ENCODE data around the gene NFE2L1.
A peak's percentile ranks its signal among the peaks of the same experiment; 100 is the strongest.

NFE2L1 gene

DNA sequence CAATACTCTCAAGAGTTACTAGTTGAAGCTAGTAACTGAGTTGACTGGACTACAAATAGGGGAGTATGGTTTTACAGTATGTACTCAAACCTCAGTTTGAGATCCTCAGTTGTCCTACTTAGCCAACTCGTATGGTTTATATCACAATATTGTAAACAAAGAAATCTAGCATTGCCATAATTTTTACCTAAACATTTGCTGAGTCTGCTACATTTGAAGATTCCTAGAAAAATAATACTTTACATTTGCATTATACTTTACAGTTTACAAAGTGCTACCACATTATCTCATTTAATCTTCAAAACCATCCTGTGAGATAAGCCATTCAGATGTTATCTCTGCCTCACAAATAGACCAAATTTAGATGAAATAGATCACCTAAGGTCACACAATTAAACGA, 36.8 kb downstream of the NFE2L1 start:
- Histone ChIP-seq H3K9me3 (ENCODE audit: control insufficient read depth in 2 of 2, low read length in 2 of 2) (no peaks in the 10 kb centered on the region), H3K36me3 (ENCODE audit: control insufficient read depth in 2 of 2, insufficient read depth in 2 of 2, low read length in 2 of 2) (no peaks in the 10 kb centered on the region), H3K4me3 (ENCODE audit: low read length in 2 of 2) (no peak overlapping the region), H3K27ac (ENCODE audit: low read depth in 2 of 2, low read length in 2 of 2) (no peak overlapping the region), H3K9ac (ENCODE audit: low read depth in 1 of 2, low read length in 2 of 2) (no peak overlapping the region), H3K27me3 (ENCODE audit: control insufficient read depth in 2 of 2, insufficient read depth in 2 of 2, low read length in 2 of 2) (no peaks in the 10 kb centered on the region), H3K4me1 (ENCODE audit: control insufficient read depth in 2 of 2, insufficient read depth in 2 of 2, low read length in 2 of 2) (peaks cover 0 to 7% of the 10 kb centered on the region in 2 donors)

DNA sequence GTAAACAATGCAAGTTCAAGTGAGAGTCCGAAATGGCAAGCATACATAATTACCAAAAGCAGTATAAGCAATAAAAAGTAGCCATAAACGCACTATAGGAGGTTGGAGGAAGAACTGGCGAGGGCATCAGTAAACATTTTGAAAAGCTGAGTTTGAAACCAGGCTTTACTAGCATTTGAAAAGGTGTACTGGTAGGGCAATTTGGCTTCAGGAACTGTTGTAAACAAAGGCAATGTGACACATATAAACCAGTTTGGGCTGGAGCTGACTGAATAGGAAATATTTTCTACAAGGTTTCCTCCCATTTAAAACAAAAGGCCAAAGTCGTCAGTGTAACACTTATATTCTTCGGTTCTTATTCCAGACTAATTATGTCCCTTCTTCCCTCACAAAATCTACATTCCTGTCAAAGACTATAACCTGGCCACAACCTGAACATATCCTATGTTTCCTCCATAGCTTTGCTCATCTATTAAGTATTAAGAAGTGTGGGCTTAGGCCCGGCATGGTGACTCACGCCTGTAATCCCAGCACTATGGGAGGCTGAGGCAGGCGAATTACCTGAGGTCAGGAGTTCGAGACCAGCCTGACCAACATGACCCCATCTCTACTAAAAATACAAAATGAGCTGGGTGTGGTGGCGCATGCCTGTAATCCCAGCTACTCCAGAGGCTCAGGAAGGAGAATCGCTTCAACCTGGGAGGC, 45.3 kb downstream of the NFE2L1 start:
- H3K4me1 ChIP-seq (ENCODE audit: control insufficient read depth in 2 of 2, insufficient read depth in 2 of 2, low read length in 2 of 2), result peaks cover 4 to 8% of the 10 kb centered on the region in 2 donors
- H3K27ac ChIP-seq (ENCODE audit: low read depth in 2 of 2, low read length in 2 of 2), result peak overlapping the region; percentile 59 to 83
- no peaks in the 10 kb centered on the region for H3K9me3 ChIP-seq (ENCODE audit: control insufficient read depth in 2 of 2, low read length in 2 of 2)
- peak overlapping the region in 1 of 2 donors; percentile 33 for H3K9ac ChIP-seq (ENCODE audit: low read depth in 1 of 2, low read length in 2 of 2)
- no peaks in the 10 kb centered on the region for H3K27me3 ChIP-seq (ENCODE audit: control insufficient read depth in 2 of 2, insufficient read depth in 2 of 2, low read length in 2 of 2)
- peak overlapping the region in 1 of 2 donors; percentile 16 for H3K4me3 ChIP-seq (ENCODE audit: low read length in 2 of 2)
- no peaks in the 10 kb centered on the region for H3K36me3 ChIP-seq (ENCODE audit: control insufficient read depth in 2 of 2, insufficient read depth in 2 of 2, low read length in 2 of 2)

DNA sequence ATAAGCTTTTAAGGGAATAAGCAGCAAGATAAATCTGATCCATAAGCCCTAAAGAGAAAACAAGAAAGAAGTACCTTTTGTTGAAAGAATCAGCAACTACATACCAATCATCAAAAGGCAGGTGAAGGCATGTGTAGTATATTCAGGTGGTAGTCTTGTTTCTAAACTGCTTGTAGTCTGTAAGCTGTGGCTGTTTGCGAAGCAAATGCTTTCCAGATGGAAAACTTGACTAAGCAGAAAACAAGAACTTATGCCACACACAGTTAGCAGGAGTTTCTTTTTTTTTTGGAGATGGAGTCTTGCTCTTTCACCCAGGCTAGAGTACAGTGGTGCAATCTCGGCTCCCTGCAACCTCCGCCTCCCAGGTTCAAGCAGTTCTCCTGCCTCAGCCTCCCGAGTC, 47.5 kb downstream of the NFE2L1 start:
- H3K4me1 ChIP-seq (ENCODE audit: control insufficient read depth in 2 of 2, insufficient read depth in 2 of 2, low read length in 2 of 2), result peaks cover 8 to 14% of the 10 kb centered on the region in 2 donors
- H3K9ac ChIP-seq (ENCODE audit: low read depth in 1 of 2, low read length in 2 of 2), result no peak overlapping the region
- no peaks in the 10 kb centered on the region for H3K36me3 ChIP-seq (ENCODE audit: control insufficient read depth in 2 of 2, insufficient read depth in 2 of 2, low read length in 2 of 2)
- H3K4me3 ChIP-seq (ENCODE audit: low read length in 2 of 2), result no peak overlapping the region
- H3K27ac ChIP-seq (ENCODE audit: low read depth in 2 of 2, low read length in 2 of 2), result no peak overlapping the region
- no peaks in the 10 kb centered on the region for H3K9me3 ChIP-seq (ENCODE audit: control insufficient read depth in 2 of 2, low read length in 2 of 2)
- H3K27me3 ChIP-seq (ENCODE audit: control insufficient read depth in 2 of 2, insufficient read depth in 2 of 2, low read length in 2 of 2), result no peaks in the 10 kb centered on the region

DNA sequence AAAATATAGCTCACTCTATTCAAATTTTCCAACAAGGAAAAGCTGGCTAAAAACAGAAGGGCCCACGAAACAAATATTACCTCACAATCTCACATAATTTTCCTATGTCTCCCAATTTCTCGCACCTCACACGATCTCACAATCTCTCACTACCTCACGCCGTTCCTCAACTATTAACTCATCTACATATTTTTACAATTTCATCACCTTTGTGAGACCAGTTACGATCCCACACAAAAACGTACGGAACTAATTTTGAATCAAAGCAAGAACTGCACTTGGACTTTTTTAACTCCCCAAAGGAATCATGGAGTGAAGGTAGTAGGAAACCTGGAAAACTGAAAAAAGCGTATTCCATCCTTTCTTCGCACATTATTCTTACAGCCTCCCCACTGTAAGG, 52.0 kb downstream of the NFE2L1 start:
- Histone ChIP-seq H3K9ac (ENCODE audit: low read depth in 1 of 2, low read length in 2 of 2) (peak overlapping the region in 1 of 2 donors; percentile 67), H3K4me1 (ENCODE audit: control insufficient read depth in 2 of 2, insufficient read depth in 2 of 2, low read length in 2 of 2) (peaks cover 5 to 8% of the 10 kb centered on the region in 2 donors), H3K27ac (ENCODE audit: low read depth in 2 of 2, low read length in 2 of 2) (peak overlapping the region in 1 of 2 donors; percentile 80), H3K9me3 (ENCODE audit: control insufficient read depth in 2 of 2, low read length in 2 of 2) (no peaks in the 10 kb centered on the region), H3K4me3 (ENCODE audit: low read length in 2 of 2) (peak overlapping the region; percentile 63 to 82), H3K36me3 (ENCODE audit: control insufficient read depth in 2 of 2, insufficient read depth in 2 of 2, low read length in 2 of 2) (no peaks in the 10 kb centered on the region), H3K27me3 (ENCODE audit: control insufficient read depth in 2 of 2, insufficient read depth in 2 of 2, low read length in 2 of 2) (no peaks in the 10 kb centered on the region)

DNA sequence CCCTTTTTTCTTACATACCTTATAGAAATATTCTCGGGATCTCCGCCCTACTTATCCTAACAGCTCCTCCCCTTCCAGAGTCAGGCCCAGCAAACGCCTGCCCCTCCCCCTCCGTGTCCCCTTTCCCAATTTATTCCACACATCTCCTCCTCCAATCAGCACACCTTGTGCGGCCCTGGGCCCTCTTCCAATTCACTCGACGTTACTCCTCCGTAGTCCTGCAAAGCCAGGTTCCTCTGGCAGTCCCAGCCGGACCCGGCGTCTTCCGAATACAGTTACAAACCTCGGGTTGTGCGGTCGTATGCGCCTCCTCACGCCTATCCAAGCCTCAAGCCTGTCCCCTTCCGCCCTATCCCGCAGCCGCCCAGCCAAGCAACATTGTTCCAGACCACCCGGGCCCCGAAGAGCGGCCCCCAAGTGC, 52.4 kb downstream of the NFE2L1 start:
- Histone ChIP-seq H3K36me3 (ENCODE audit: control insufficient read depth in 2 of 2, insufficient read depth in 2 of 2, low read length in 2 of 2) (no peaks in the 10 kb centered on the region), H3K4me3 (ENCODE audit: low read length in 2 of 2) (peak overlapping the region; percentile 63 to 82), H3K9me3 (ENCODE audit: control insufficient read depth in 2 of 2, low read length in 2 of 2) (no peaks in the 10 kb centered on the region), H3K27me3 (ENCODE audit: control insufficient read depth in 2 of 2, insufficient read depth in 2 of 2, low read length in 2 of 2) (no peaks in the 10 kb centered on the region), H3K4me1 (ENCODE audit: control insufficient read depth in 2 of 2, insufficient read depth in 2 of 2, low read length in 2 of 2) (peaks cover 5 to 8% of the 10 kb centered on the region in 2 donors), H3K27ac (ENCODE audit: low read depth in 2 of 2, low read length in 2 of 2) (peak overlapping the region; percentile 73 to 80), H3K9ac (ENCODE audit: low read depth in 1 of 2, low read length in 2 of 2) (peak overlapping the region; percentile 44 to 67)

DNA sequence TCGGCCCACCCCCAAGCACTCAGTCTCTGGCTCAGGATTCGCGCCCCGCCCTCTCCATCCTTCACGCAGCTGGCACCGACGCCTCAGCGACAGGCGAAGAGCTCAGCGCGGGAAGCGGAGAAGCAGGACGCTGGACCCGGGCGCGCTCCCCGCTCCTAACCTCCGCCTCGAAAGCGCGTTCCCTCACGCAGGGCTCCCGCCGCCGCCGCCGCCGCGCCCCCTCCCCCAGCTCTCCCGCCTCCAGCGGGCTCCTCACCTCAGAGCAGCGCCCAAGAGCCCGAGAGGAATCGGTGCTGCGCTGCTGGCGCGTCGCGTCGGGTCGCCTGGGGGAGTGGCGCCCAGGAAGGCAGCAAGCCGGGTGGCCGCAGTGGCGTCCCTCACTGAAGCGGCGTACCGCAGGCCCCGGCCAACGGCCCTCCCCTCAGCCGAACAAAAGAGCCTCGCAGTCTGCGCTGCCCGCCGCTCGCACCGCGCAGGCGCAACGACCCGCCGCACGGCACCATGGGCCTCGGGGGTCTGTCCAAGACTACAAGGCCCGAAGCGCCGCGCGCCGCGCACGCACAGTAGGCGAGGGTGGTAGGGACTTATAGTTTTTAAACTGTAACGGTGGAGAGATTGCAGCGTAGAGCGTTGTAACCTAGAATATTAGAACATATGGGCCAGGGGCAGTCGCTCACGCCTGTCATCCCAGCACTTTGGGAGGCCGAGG, 53.0 kb downstream of the NFE2L1 start, which contains the start of gene CBX1:
CBX1 (minus strand) TSS at position 467 of the 709 bp plus-strand sequence. CDS start 24,474 bp downstream, outside the sequence.
- H3K9me3 ChIP-seq (ENCODE audit: control insufficient read depth in 2 of 2, low read length in 2 of 2), result no peaks in the 10 kb centered on the region
- no peaks in the 10 kb centered on the region for H3K36me3 ChIP-seq (ENCODE audit: control insufficient read depth in 2 of 2, insufficient read depth in 2 of 2, low read length in 2 of 2)
- H3K9ac ChIP-seq (ENCODE audit: low read depth in 1 of 2, low read length in 2 of 2), result peak within 1 kb of the TSS; percentile 67 to 70
- no peaks in the 10 kb centered on the region for H3K27me3 ChIP-seq (ENCODE audit: control insufficient read depth in 2 of 2, insufficient read depth in 2 of 2, low read length in 2 of 2)
- peaks cover 5 to 8% of the 10 kb centered on the region in 2 donors for H3K4me1 ChIP-seq (ENCODE audit: control insufficient read depth in 2 of 2, insufficient read depth in 2 of 2, low read length in 2 of 2)
- peak within 1 kb of the TSS; percentile 73 to 80 for H3K27ac ChIP-seq (ENCODE audit: low read depth in 2 of 2, low read length in 2 of 2)
- H3K4me3 ChIP-seq (ENCODE audit: low read length in 2 of 2), result peak within 1 kb of the TSS; percentile 63 to 82

DNA sequence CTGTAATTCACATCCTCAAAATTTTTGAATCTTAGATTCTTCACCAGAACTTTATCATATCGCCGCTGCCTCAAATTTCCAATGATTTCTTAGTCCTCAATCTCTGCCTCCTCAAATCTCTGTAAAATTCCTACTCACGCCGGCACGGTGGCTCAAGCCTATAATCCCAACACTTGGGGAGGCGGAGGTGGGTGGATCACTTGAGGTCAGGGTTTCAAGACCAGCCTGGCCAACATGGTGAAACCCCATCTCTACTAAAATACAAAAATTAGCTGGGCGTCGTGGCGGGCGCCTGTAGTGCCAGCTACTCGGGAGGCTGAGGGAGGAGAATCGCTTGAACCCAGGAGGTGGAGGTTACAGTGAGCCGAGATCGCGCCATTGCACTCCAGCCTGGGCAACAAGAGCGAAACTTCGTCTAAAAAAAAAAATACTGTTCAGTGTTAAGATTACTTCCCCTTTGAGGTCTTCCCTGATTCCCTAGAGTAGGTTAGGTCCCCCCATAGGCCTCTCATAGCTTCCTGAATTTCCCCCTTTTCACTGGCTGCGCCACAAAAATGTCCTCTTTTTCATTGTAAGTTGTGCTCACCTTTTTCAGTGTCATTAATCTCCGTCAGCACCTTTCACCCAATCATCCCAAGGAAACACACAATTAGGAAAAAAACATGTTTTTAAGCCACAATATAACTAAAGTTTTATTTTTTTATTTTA, 54.0 kb downstream of the NFE2L1 start:
- no peak overlapping the region for H3K9ac ChIP-seq (ENCODE audit: low read depth in 1 of 2, low read length in 2 of 2)
- peak overlapping the region in 1 of 2 donors; percentile 82 for H3K4me3 ChIP-seq (ENCODE audit: low read length in 2 of 2)
- H3K9me3 ChIP-seq (ENCODE audit: control insufficient read depth in 2 of 2, low read length in 2 of 2), result no peaks in the 10 kb centered on the region
- no peaks in the 10 kb centered on the region for H3K36me3 ChIP-seq (ENCODE audit: control insufficient read depth in 2 of 2, insufficient read depth in 2 of 2, low read length in 2 of 2)
- peaks cover 4 to 5% of the 10 kb centered on the region in 2 donors for H3K4me1 ChIP-seq (ENCODE audit: control insufficient read depth in 2 of 2, insufficient read depth in 2 of 2, low read length in 2 of 2)
- no peak overlapping the region for H3K27ac ChIP-seq (ENCODE audit: low read depth in 2 of 2, low read length in 2 of 2)
- no peaks in the 10 kb centered on the region for H3K27me3 ChIP-seq (ENCODE audit: control insufficient read depth in 2 of 2, insufficient read depth in 2 of 2, low read length in 2 of 2)

DNA sequence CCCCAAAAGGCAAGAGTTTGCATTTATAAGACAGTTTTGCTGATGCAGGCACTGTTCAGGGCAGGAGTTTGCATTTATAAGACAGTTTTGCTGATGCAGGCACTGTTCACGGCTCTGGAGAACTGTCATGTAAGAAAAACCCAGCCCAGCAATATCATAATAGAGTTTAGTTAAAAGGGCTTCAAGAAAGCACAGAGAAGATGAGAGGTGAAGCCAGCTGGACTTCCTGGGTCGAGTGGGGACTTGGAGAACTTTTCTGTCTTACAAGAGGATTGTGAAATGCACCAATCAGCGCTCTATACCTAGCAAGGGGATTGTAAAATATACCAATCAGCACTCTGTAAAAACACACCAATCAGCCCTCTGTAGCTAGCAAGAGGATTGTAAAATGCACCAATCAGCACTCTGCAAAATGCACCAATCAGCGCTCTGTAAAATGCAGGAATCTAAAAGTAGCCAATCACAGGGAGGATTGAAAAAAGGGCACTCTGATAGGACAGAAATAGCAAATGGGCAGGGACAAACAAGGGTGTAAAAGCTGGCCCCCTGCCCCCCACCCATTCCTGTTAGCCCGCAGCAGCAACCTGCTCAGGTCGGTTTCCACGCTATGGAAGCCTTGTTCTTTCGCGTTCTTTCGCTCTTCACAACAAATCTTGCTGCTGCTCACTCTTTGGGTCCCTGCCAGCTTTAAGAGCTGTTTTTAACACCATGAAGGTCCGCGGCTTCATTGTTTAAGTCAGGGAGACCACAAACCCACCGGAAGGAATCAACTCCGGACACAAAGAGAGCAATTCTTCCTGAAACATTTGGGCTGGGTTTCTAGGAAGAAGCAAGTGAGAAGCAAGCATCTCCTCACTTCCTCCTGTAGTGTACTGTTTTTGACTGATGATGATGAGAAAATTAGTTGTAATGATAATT, 54.9 kb downstream of the NFE2L1 start:
- no peak overlapping the region for H3K27ac ChIP-seq (ENCODE audit: low read depth in 2 of 2, low read length in 2 of 2)
- peaks cover 7% of the 10 kb centered on the region in 2 donors for H3K4me1 ChIP-seq (ENCODE audit: control insufficient read depth in 2 of 2, insufficient read depth in 2 of 2, low read length in 2 of 2)
- no peaks in the 10 kb centered on the region for H3K36me3 ChIP-seq (ENCODE audit: control insufficient read depth in 2 of 2, insufficient read depth in 2 of 2, low read length in 2 of 2)
- H3K9ac ChIP-seq (ENCODE audit: low read depth in 1 of 2, low read length in 2 of 2), result no peak overlapping the region
- H3K27me3 ChIP-seq (ENCODE audit: control insufficient read depth in 2 of 2, insufficient read depth in 2 of 2, low read length in 2 of 2), result no peaks in the 10 kb centered on the region
- no peaks in the 10 kb centered on the region for H3K9me3 ChIP-seq (ENCODE audit: control insufficient read depth in 2 of 2, low read length in 2 of 2)
- H3K4me3 ChIP-seq (ENCODE audit: low read length in 2 of 2), result no peak overlapping the region

DNA sequence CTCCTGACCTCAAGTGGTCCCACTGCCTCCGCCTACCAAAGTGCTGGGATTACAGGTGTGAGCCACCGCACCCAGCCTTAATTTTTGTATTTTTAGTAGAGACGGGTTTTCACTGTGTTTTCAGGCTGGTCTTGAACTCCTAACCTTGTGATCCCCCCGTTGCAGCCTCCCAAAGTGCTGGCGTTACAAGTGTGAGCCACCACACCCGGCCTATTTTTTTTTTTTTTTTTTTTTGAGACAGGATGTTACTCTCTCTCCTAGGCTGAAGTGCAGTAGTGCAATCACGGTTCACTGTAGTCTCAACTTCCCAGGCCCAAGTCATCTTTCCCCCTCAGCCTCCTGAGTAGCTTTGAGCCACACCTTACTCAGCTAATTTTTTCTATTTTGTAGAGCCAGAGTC, 56.3 kb downstream of the NFE2L1 start:
- no peaks in the 10 kb centered on the region for H3K27me3 ChIP-seq (ENCODE audit: control insufficient read depth in 2 of 2, insufficient read depth in 2 of 2, low read length in 2 of 2)
- no peaks in the 10 kb centered on the region for H3K9me3 ChIP-seq (ENCODE audit: control insufficient read depth in 2 of 2, low read length in 2 of 2)
- H3K4me3 ChIP-seq (ENCODE audit: low read length in 2 of 2), result no peak overlapping the region
- H3K36me3 ChIP-seq (ENCODE audit: control insufficient read depth in 2 of 2, insufficient read depth in 2 of 2, low read length in 2 of 2), result no peaks in the 10 kb centered on the region
- no peak overlapping the region for H3K9ac ChIP-seq (ENCODE audit: low read depth in 1 of 2, low read length in 2 of 2)
- H3K4me1 ChIP-seq (ENCODE audit: control insufficient read depth in 2 of 2, insufficient read depth in 2 of 2, low read length in 2 of 2), result peaks cover 8 to 11% of the 10 kb centered on the region in 2 donors
- H3K27ac ChIP-seq (ENCODE audit: low read depth in 2 of 2, low read length in 2 of 2), result no peak overlapping the region
